ENCODE measurements around the gene ADGRG1.

ADGRG1 gene

GRCh38 chr16:57600952-57601580, 27.4 kb upstream of the ADGRG1 start:
- TF ChIP-seq CTCF (conservative IDR thresholded peaks at IDR 0.05), result no peak
- no peak overlapping the region for H3K27ac ChIP-seq

GRCh38 chr16:57601801-57602478, 26.5 kb upstream of the ADGRG1 start:
- H3K27ac ChIP-seq, result no peak overlapping the region
- no peak for TF ChIP-seq CTCF (conservative IDR thresholded peaks at IDR 0.05)

- H3K27ac ChIP-seq, result no peak overlapping the region
- TF ChIP-seq CTCF (conservative IDR thresholded peaks at IDR 0.05), result no peak
These were observed 25.1 kb upstream of the ADGRG1 start for GRCh38 chr16:57603115-57604024.

GRCh38 chr16:57604177-57604576, 24.3 kb upstream of the ADGRG1 start:
- H3K27ac ChIP-seq, result no peak overlapping the region
- TF ChIP-seq CTCF (conservative IDR thresholded peaks at IDR 0.05), result no peak

GRCh38 chr16:57606147-57606846, 22.1 kb upstream of the ADGRG1 start:
- H3K27ac ChIP-seq, result no peak overlapping the region
- no peak for TF ChIP-seq CTCF (conservative IDR thresholded peaks at IDR 0.05)

- no peak for TF ChIP-seq CTCF (conservative IDR thresholded peaks at IDR 0.05)
- H3K27ac ChIP-seq, result no peak overlapping the region
These were observed 21.5 kb upstream of the ADGRG1 start for GRCh38 chr16:57606847-57607501.

All from VCaP (cell line).